ENCODE measurements around the gene SLC27A5.
"Not testable (repeated sequence)": the region's sequence is repeated elsewhere in the genome, so short reads cannot be mapped to it uniquely, and the experiment has no call there.

DNA sequence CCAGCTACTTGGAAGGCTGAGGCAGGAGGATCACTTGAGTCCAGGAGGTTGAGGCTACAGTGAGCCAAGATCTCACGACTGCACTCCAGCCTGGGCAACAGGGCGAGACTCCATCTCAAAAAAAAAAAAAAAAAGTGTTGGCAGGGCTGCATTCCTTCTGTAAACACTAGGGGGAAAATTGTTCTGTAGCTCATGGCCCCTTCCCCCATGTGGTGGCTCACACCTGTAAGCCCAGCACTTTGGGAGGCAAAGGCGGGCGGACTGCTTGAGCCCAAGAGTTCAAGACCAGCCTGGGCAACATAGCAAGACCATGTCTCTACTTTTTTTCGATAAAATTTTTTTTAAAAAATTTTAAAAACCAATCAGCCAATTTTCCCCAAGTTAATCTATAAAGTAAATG lies 27.4 kb downstream of the SLC27A5 start:
- TF ChIP-seq, protein P1, sequence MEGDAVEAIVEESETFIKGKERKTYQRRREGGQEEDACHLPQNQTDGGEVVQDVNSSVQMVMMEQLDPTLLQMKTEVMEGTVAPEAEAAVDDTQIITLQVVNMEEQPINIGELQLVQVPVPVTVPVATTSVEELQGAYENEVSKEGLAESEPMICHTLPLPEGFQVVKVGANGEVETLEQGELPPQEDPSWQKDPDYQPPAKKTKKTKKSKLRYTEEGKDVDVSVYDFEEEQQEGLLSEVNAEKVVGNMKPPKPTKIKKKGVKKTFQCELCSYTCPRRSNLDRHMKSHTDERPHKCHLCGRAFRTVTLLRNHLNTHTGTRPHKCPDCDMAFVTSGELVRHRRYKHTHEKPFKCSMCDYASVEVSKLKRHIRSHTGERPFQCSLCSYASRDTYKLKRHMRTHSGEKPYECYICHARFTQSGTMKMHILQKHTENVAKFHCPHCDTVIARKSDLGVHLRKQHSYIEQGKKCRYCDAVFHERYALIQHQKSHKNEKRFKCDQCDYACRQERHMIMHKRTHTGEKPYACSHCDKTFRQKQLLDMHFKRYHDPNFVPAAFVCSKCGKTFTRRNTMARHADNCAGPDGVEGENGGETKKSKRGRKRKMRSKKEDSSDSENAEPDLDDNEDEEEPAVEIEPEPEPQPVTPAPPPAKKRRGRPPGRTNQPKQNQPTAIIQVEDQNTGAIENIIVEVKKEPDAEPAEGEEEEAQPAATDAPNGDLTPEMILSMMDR (IDR thresholded peaks at IDR 0.05) = not testable (repeated sequence)
- TF ChIP-seq POLR2A, POLR2AphosphoS5 (IDR thresholded peaks at IDR 0.05): not testable (repeated sequence)

Measured in sigmoid colon (tissue), 4 donors.